IMR-90 (cell line): ENCODE data around the gene SETD6. TPM values are rescaled to one million over a fixed set of nuclear protein-coding genes. Genes with fewer than 3 reads are reported as not detected.

Experiments used
- ATAC-seq: fragments of 200-7000 bp; cut with Tn5 transposase; 2 replicates; pipeline ENCODE4 v1.9.1; 2020; ENCODE audit warnings: low read depth, mild to moderate bottlenecking, moderate library complexity
- BruUV-seq: library from RNA; stranded (reverse); fragments of 400-500 nt; replicated peaks from 2 replicates; lab custom pipeline; 2021; lab: Mats Ljungman, UMichigan
- CTCF ChIA-PET: fragments of 300-600 bp; formaldehyde crosslinking; extraction: SDS; loops from one replicate; lab custom pipeline; 2021; ENCODE audit warnings: antibody characterized with exemption; lab: Yijun Ruan, JAX
- POLR2A ChIA-PET: fragments of 300-600 bp; sonication (Branson Sonifier 250); formaldehyde crosslinking; loops from one replicate; lab custom pipeline; 2022; ENCODE audit warnings: antibody characterized with exemption; ENCODE audit not compliant: unreplicated experiment; lab: Charles Lee
- DNase-seq: peaks from one replicate; pipeline ENCODE4 v3.0.0; 2013
- H2AFZ ChIP-seq: replicated peaks from 2 replicates; pipeline ENCODE3; 2013; ENCODE audit warnings: low read length, mild to moderate bottlenecking; ENCODE audit not compliant: poor library complexity
- H2AK5ac ChIP-seq: 2 replicates; pipeline ENCODE4 v1.6.1; 2013; ENCODE audit warnings: low read depth, low read length, inconsistent platforms
- H2AK9ac ChIP-seq: replicated peaks from 2 replicates; pipeline ENCODE3; 2013; ENCODE audit warnings: mild to moderate bottlenecking, low read depth, low read length, moderate library complexity; ENCODE audit not compliant: poor library complexity
- H2BK120ac ChIP-seq: 2 replicates; pipeline ENCODE4 v1.6.1; 2013; ENCODE audit warnings: low read depth, low read length, inconsistent platforms
- H2BK15ac ChIP-seq: 3 replicates; pipeline ENCODE4 v1.6.1; 2013; ENCODE audit warnings: low read depth, low read length, inconsistent platforms
- H2BK20ac ChIP-seq: 2 replicates; pipeline ENCODE4 v1.6.1; 2013; ENCODE audit warnings: low read depth, mild to moderate bottlenecking, inconsistent platforms, low read length, moderate library complexity
- H2BK5ac ChIP-seq: 2 replicates; pipeline ENCODE4 v1.6.1; 2013; ENCODE audit warnings: mild to moderate bottlenecking, low read depth, low read length, inconsistent platforms; ENCODE audit not compliant: poor library complexity, severe bottlenecking
- H3K14ac ChIP-seq: replicated peaks from 2 replicates; pipeline ENCODE4 v1.6.1; 2013; ENCODE audit warnings: low read depth, low read length, inconsistent platforms
- H3K18ac ChIP-seq: 2 replicates; pipeline ENCODE4 v1.6.1; 2013; ENCODE audit warnings: low read depth, low read length, control low read depth
- H3K23ac ChIP-seq: 2 replicates; pipeline ENCODE4 v1.6.1; 2013; ENCODE audit warnings: low read depth, low read length, inconsistent platforms
- H3K27ac ChIP-seq: 2 replicates; pipeline ENCODE4 v1.5.1; 2013; ENCODE audit warnings: mild to moderate bottlenecking, control low read depth, low read length; ENCODE audit not compliant: insufficient read depth
- H3K27me3 ChIP-seq: 2 replicates; pipeline ENCODE4 v1.6.1; 2013; ENCODE audit warnings: low read length; ENCODE audit not compliant: control insufficient read depth, insufficient read depth
- H3K36me3 ChIP-seq: 2 replicates; pipeline ENCODE4 v1.6.1; 2013; ENCODE audit warnings: low read length, mixed read lengths; ENCODE audit not compliant: control insufficient read depth, insufficient read depth
- H3K4ac ChIP-seq: 2 replicates; pipeline ENCODE4 v1.6.1; 2013; ENCODE audit warnings: low read depth, low read length, inconsistent platforms
- H3K4me1 ChIP-seq: 2 replicates; pipeline ENCODE4 v1.6.1; 2013; ENCODE audit warnings: low read length, mixed read lengths; ENCODE audit not compliant: control insufficient read depth, insufficient read depth
- H3K4me2 ChIP-seq: 2 replicates; pipeline ENCODE4 v1.6.1; 2013; ENCODE audit warnings: low read depth, mild to moderate bottlenecking, control low read depth, low read length, moderate library complexity
- H3K4me3 ChIP-seq: 2 replicates; pipeline ENCODE4 v1.5.1; 2013; ENCODE audit warnings: low read depth, mild to moderate bottlenecking, control low read depth, low read length, moderate library complexity; ENCODE audit not compliant: insufficient read depth
- H3K56ac ChIP-seq: 2 replicates; pipeline ENCODE4 v1.6.1; 2013; ENCODE audit warnings: low read length, inconsistent platforms; ENCODE audit not compliant: insufficient read depth; ENCODE audit errors: extremely low read depth
- H3K79me1 ChIP-seq, 2 experiments: 2 replicates each; pipeline ENCODE4 v1.6.1; 2013; ENCODE audit warnings: low read length in 2 of 2, inconsistent platforms in 1 of 2, low read depth in 1 of 2
- H3K9ac ChIP-seq: 2 replicates; pipeline ENCODE4 v1.6.1; 2013; ENCODE audit warnings: low read depth, low read length, control low read depth
- H3K9me1 ChIP-seq: 2 replicates; pipeline ENCODE4 v1.6.1; 2013; ENCODE audit warnings: low read length, inconsistent platforms; ENCODE audit not compliant: insufficient read depth
- H3K9me3 ChIP-seq: 2 replicates; pipeline ENCODE4 v1.6.1; 2013; ENCODE audit warnings: low read length; ENCODE audit not compliant: control insufficient read depth, insufficient read depth
- H4K20me1 ChIP-seq: 2 replicates; pipeline ENCODE4 v1.6.1; 2013; ENCODE audit warnings: low read length, inconsistent platforms; ENCODE audit not compliant: insufficient read depth
- H4K5ac ChIP-seq: 2 replicates; pipeline ENCODE4 v1.6.1; 2013; ENCODE audit warnings: mild to moderate bottlenecking, low read depth, low read length, control low read depth
- H4K8ac ChIP-seq, 2 experiments: 2 replicates each; pipeline ENCODE4 v1.6.1; 2013; ENCODE audit warnings: low read depth in 2 of 2, low read length in 2 of 2, control low read depth in 1 of 2, inconsistent platforms in 1 of 2
- H4K91ac ChIP-seq: 2 replicates; pipeline ENCODE4 v1.6.1; 2013; ENCODE audit warnings: low read depth, low read length, inconsistent platforms; ENCODE audit not compliant: insufficient read depth
- BHLHE40 ChIP-seq: fragments of 150-350 bp; IDR thresholded peaks from 2 replicates; pipeline ENCODE4 v1.6.1; 2016; ENCODE audit warnings: mild to moderate bottlenecking, low read depth, low read length
- CEBPB ChIP-seq: IDR thresholded peaks from 2 replicates; pipeline ENCODE4 v1.6.1; 2012; ENCODE audit warnings: low read depth, low read length, improper control_type of control experiment
- CHD1 ChIP-seq: IDR thresholded peaks from 2 replicates; pipeline ENCODE4 v1.6.1; 2012; ENCODE audit warnings: low read depth, low read length, improper control_type of control experiment
- CTCF ChIP-seq: conservative IDR thresholded peaks from 2 replicates; pipeline ENCODE4 v1.5.1; 2012; ENCODE audit warnings: mild to moderate bottlenecking, low read depth, low read length, improper control_type of control experiment
- ELK1 ChIP-seq: fragments of 150-350 bp; IDR thresholded peaks from 2 replicates; pipeline ENCODE4 v1.6.1; 2016; ENCODE audit warnings: low read depth, mild to moderate bottlenecking, low read length, moderate library complexity, borderline replicate concordance
- FOS ChIP-seq: fragments of 150-350 bp; IDR thresholded peaks from 2 replicates; pipeline ENCODE4 v1.6.1; 2016; ENCODE audit warnings: low read depth, low read length
- NFE2L2 ChIP-seq: fragments of 150-350 bp; IDR thresholded peaks from 2 replicates; pipeline ENCODE4 v1.6.1; 2016; ENCODE audit warnings: low read depth, mild to moderate bottlenecking, low read length
- RAD21 ChIP-seq: IDR thresholded peaks from 2 replicates; pipeline ENCODE4 v1.6.1; 2012; ENCODE audit warnings: low read length, improper control_type of control experiment
- RCOR1 ChIP-seq: IDR thresholded peaks from 2 replicates; pipeline ENCODE4 v1.6.1; 2012; ENCODE audit warnings: mild to moderate bottlenecking, low read length, improper control_type of control experiment; ENCODE audit not compliant: insufficient replicate concordance
- RFX5 ChIP-seq: IDR thresholded peaks from 2 replicates; pipeline ENCODE4 v1.8.0; 2012; ENCODE audit warnings: low read depth, mild to moderate bottlenecking, low read length, moderate library complexity
- SMC3 ChIP-seq: fragments of 150-350 bp; IDR thresholded peaks from 2 replicates; pipeline ENCODE4 v1.6.1; 2016; ENCODE audit warnings: low read depth, mild to moderate bottlenecking, antibody characterized with exemption, low read length, moderate library complexity
- USF2 ChIP-seq: fragments of 150-350 bp; IDR thresholded peaks from 2 replicates; pipeline ENCODE4 v1.6.1; 2017; ENCODE audit warnings: mild to moderate bottlenecking, antibody characterized with exemption, low read length, low read depth
- WGBS, 2 experiments: methylation state at CpG; one replicate each; pipeline versions ENCODE4 v1.1.5 to v1.1.7; 2013; ENCODE audit warnings: missing lambda C conversion rate in 2 of 2; ENCODE audit not compliant: insufficient read length in 1 of 2; ENCODE audit errors: extremely low coverage in 2 of 2; 5-methylcytosine and 5-hydroxymethylcytosine counted together
- dilution Hi-C: fragments of 300-500 bp; cut with HindIII; formaldehyde crosslinking; loops from one replicate; pipeline ENCODE4 v1.14.3; 2018; ENCODE audit warnings: low sequenced_read_pairs; ENCODE audit not compliant: unreplicated experiment
- in situ Hi-C: fragments of 300-500 bp; cut with MboI; formaldehyde crosslinking; loops from 3 replicates; pipeline ENCODE4 v1.14.3; 2019; ENCODE audit warnings: low sequenced_read_pairs, inconsistent platforms, mixed read lengths
- intact Hi-C: fragments of 100-400 bp; cut with micrococcal nuclease; formaldehyde crosslinking; loops from 2 replicates; pipeline ENCODE4 v1.10.0; 2022
- polyA plus RNA-seq, 3 experiments: library from polyadenylated mRNA; depleted of rRNA; stranded (reverse); fragments of >200 nt; gene quantifications; 2 replicates each; pipeline ENCODE4 v1.2.3, GENCODE V29; 2012; ENCODE audit warnings: low replicate concordance in 1 of 3
- total RNA-seq: library from RNA; depleted of rRNA; stranded (reverse); fragments of >200 nt; gene quantifications from 2 replicates; pipeline ENCODE4 v1.2.3, GENCODE V29; 2012

The SETD6 gene
- total and polyA plus RNA-seq, 2 of the 4 experiments (the other 2 are of a cell fraction), result 3.2 to 6.4 TPM

- no peaks in the 10 kb centered on the region for H3K9me1 ChIP-seq
- H3K27ac ChIP-seq, result no peak overlapping the region
- no peak overlapping the region for H2BK15ac ChIP-seq
- no peak overlapping the region for H3K4me3 ChIP-seq
- no peaks in the 10 kb centered on the region for H4K20me1 ChIP-seq
- no peaks in the 10 kb centered on the region for H3K36me3 ChIP-seq
- in situ Hi-C loops (no loop called here), dilution Hi-C loops (no loop called here), intact Hi-C loops (loop anchor here (5.0 kb wide), 1 partner anchor 288 kb away; the partner anchor contains the start of gene CSNK2A2)
- H3K14ac ChIP-seq, result no peak overlapping the region
- no peak overlapping the region for H2BK120ac ChIP-seq
- no peaks in the 10 kb centered on the region for H3K79me1 ChIP-seq
- H3K23ac ChIP-seq, result no peak overlapping the region
- H4K5ac ChIP-seq, result no peak overlapping the region
- H4K8ac ChIP-seq, result no peak overlapping the region
- no peak overlapping the region for H2AK9ac ChIP-seq
- 0% methylated on average over 1 of the region's 11 CpGs; no CpG with 5 or more reads in 1 of the 2 experiments for WGBS, 2 experiments
- DNase-seq (no peak), ATAC-seq (no peak)
- H3K18ac ChIP-seq, result no peak overlapping the region
- no peak overlapping the region for H4K91ac ChIP-seq
- H3K27me3 ChIP-seq, result peaks cover 12% of the 10 kb centered on the region
- ChIA-PET POLR2A (no interaction called here), CTCF (interaction anchor here (1.8 kb wide), 1 partner anchor 149 kb away, joined by 7 read pairs; no protein-coding TSS in a partner anchor)
- no peaks in the 10 kb centered on the region for H3K9me3 ChIP-seq
- H3K56ac ChIP-seq, result no peak overlapping the region
- no peak overlapping the region for H3K9ac ChIP-seq
- no peak overlapping the region for H2BK5ac ChIP-seq
- TF ChIP-seq FOS, result no peak
- TF ChIP-seq USF2, result no peak
- no peak for TF ChIP-seq SMC3
- TF ChIP-seq RFX5, result no peak
- no peak for TF ChIP-seq BHLHE40
- no peak for TF ChIP-seq ELK1
- no peak for TF ChIP-seq NFE2L2
- TF ChIP-seq CHD1, result no peak
- TF ChIP-seq CEBPB, result no peak
- no peak for TF ChIP-seq CTCF
- no peak for TF ChIP-seq RCOR1
- no peak for TF ChIP-seq RAD21
- no peak overlapping the region for H3K4me2 ChIP-seq
- H2AFZ ChIP-seq, result no peak overlapping the region
- H2AK5ac ChIP-seq, result no peak overlapping the region
- H3K4me1 ChIP-seq, result no peaks in the 10 kb centered on the region
- H2BK20ac ChIP-seq, result no peak overlapping the region
- BruUV-seq, result no TSS peak
- H3K4ac ChIP-seq, result no peak overlapping the region
Observed at GRCh38 chr16:58485184-58485887, 30.0 kb upstream of the SETD6 start.
